ENCODE data around the gene ERVV-1.

- TF ChIP-seq POLR2A (IDR thresholded peaks at IDR 0.05; ENCODE audit: extremely low read depth, insufficient read length) (no peak), MAX (IDR thresholded peaks at IDR 0.05; ENCODE audit: low read depth, low read length) (no peak)
Observed at GRCh38 chr19:52992109-52993004, 21.4 kb upstream of the ERVV-1 start.
